ENCODE results near the gene CPZ. TPM values are rescaled to one million over a fixed set of nuclear protein-coding genes. Genes with fewer than 3 reads are reported as not detected.
"Not testable (repeated sequence)": the region's sequence is repeated elsewhere in the genome, so short reads cannot be mapped to it uniquely, and the experiment has no call there.

Gene CPZ
- total RNA-seq, 4 donors from 2014 or later = 1.2 to 2.0 (median 1.5) TPM; not detected in 1

DNA sequence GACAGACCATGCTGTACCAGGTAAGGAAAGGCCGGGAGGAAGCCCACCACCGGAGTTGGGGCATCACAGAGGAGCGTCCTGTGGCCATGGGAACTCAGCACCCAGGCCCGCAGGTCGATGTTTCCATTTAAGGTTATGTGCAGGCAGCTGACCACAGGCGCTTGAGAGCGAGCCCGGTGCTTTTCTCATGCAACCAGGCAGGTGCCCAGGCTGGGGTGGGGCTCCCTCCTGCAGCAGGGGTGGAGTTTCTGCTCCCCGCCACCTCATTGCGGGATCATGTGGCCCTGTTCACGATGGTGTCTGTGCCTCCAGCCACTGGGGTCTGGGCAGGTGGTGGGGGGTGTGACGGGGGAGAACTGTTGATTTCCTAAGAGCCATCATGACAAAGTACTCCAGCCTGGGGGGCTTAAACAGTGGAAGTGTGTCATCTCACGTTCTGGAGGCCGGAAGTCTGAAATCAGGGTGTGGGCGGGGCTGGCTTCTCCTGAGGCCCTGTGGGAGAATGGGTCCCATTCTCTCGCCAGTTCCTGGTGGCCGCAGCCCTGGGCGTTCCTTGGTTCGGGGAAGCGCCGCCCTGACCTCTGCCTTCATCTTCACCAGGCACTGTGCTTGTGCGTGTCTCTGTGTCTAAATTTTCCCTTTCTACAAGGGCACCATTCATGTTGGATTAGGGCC lies 60.9 kb downstream of the CPZ start:
- no peak overlapping the region for H3K27ac ChIP-seq
- H3K4me3 ChIP-seq = no peak overlapping the region
- TF ChIP-seq POLR2A (IDR thresholded peaks at IDR 0.05) = no peak
- TF ChIP-seq, protein P1, sequence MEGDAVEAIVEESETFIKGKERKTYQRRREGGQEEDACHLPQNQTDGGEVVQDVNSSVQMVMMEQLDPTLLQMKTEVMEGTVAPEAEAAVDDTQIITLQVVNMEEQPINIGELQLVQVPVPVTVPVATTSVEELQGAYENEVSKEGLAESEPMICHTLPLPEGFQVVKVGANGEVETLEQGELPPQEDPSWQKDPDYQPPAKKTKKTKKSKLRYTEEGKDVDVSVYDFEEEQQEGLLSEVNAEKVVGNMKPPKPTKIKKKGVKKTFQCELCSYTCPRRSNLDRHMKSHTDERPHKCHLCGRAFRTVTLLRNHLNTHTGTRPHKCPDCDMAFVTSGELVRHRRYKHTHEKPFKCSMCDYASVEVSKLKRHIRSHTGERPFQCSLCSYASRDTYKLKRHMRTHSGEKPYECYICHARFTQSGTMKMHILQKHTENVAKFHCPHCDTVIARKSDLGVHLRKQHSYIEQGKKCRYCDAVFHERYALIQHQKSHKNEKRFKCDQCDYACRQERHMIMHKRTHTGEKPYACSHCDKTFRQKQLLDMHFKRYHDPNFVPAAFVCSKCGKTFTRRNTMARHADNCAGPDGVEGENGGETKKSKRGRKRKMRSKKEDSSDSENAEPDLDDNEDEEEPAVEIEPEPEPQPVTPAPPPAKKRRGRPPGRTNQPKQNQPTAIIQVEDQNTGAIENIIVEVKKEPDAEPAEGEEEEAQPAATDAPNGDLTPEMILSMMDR (IDR thresholded peaks at IDR 0.05) = no peak
- H3K4me1 ChIP-seq = no peaks in the 10 kb centered on the region
- H3K27me3 ChIP-seq = no peaks in the 10 kb centered on the region
- H3K9me3 ChIP-seq = no peaks in the 10 kb centered on the region
- H3K36me3 ChIP-seq = no peaks in the 10 kb centered on the region
- peak in 2 of 3 donors; percentile 15 to 35 for DNase-seq

DNA sequence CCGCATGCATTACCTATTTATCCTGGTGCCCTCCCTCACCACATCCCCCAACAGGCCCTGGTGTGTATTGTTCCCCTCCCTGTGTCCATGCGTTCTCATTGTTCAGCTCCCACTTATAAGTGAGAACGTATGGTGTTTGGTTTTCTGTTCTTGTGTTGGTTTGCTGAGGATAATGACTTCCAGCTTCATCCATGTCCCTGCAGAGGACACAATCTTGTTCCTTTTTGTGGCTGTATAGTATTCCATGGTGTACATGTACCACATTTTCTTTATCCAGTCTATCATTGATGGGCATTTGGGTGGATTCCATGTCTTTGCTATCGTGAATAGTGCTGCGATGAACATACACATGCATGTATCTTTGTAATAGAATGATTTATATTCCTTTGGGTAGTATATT lies 61.6 kb downstream of the CPZ start:
- H3K9me3 ChIP-seq, H3K27ac ChIP-seq, H3K4me3 ChIP-seq, H3K27me3 ChIP-seq, H3K4me1 ChIP-seq, H3K36me3 ChIP-seq: not testable (repeated sequence)
- DNase-seq = peak in 1 of 3 donors; percentile 26

DNA sequence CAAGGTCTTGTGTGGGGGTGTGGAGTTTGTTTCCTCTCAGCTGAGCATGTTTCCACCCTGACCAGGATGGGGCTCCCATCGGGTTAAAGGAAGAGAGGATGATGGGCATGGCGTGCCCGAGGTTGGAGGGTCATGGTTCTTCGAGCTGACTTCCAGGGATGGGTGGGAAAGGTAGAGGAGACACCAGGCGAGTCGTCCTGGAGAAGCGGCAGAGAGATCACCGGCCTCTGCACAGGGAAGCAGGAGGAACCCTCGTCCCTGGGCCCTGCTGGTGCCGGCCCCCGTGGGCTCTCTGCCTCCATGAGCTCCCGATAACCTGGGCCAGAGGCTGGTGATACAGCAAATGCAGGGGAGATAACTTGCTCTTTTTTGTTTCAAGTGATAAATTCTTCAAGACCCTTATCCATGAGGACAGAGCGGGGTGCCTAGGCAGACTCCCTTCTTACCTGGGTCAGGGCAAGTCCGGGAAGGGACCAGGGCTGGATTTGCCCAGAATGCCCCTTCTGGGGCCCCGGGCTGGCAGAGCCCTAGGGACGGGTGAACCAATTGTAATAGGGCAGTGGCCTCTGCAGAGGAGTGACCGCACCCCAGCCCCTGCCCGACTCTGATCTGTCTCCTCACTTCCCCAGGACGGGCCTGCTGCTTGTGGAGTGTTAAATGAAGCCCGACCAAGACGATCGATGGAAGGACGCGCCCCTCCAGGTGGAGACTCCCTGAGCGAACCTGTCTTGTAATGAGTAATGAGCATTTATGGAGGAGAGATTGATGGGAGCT lies 63.0 kb downstream of the CPZ start:
- Histone ChIP-seq H3K4me1 (no peaks in the 10 kb centered on the region), H3K27me3 (no peaks in the 10 kb centered on the region), H3K36me3 (no peaks in the 10 kb centered on the region), H3K9me3 (no peaks in the 10 kb centered on the region), H3K27ac (no peak overlapping the region), H3K4me3 (no peak overlapping the region)
- TF ChIP-seq, protein P1 (IDR thresholded peaks at IDR 0.05) = no peak
- TF ChIP-seq POLR2A (IDR thresholded peaks at IDR 0.05) = no peak
- DNase-seq = peak in 2 of 3 donors; percentile 18 to 30

DNA sequence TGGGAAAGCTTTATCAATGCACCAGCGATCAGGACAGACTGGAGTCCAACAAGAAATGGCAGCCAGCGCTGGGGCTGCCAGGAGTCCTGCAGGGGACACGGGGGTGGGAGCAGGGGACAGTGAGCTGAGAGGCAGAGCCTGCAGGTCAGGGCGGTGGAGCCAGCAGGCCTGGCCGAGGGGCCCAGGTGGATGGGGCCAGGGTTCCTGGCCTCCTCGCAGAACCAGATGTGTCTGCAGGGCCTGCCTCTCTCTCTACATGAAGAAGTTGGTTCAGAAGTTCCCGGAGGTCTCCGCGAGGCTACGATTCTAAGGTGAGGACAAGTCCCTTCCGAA lies 63.6 kb downstream of the CPZ start:
- H3K9me3 ChIP-seq = no peaks in the 10 kb centered on the region
- no peaks in the 10 kb centered on the region for H3K36me3 ChIP-seq
- DNase-seq = no peak
- TF ChIP-seq, protein P1 (IDR thresholded peaks at IDR 0.05) = no peak
- no peak for TF ChIP-seq POLR2A (IDR thresholded peaks at IDR 0.05)
- no peak overlapping the region for H3K27ac ChIP-seq
- no peaks in the 10 kb centered on the region for H3K4me1 ChIP-seq
- H3K4me3 ChIP-seq = no peak overlapping the region
- H3K27me3 ChIP-seq = no peaks in the 10 kb centered on the region

DNA sequence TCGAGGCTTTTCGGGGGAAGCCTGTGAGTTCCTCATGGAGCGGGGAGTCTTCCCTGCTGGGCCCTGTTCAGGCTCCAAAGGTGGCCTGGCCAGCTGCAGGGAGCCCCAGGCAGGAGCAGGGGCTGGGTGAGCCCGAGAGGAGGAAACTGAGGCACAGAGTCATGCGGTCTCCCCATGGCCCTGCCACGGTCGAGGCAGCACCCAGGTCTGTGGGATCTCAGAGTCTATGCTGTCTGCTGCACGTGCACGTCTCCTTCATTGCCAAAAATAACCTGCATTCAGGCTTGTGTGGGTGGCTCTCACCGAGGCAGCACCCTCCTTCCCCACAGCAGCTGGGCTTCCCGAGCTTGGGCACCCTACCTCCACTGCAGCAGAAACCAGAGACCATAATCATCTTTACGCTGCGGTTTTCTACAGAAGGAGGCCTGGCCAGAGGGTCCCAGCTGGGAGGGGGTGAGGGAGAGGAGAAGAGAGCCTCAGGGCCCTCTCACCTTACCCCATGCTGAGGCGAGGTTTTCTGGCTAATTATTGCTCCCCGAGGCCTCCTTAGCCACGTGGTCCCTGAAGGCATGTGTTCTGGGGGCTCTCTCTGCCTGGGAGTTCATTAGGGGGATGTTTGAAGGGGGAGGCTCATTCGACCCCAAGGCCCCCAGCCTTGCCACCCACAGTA lies 64.3 kb downstream of the CPZ start:
- peak in 2 of 3 donors; percentile 23 to 33 for DNase-seq
- no peak for TF ChIP-seq POLR2A (IDR thresholded peaks at IDR 0.05)
- TF ChIP-seq, protein P1 (IDR thresholded peaks at IDR 0.05) = no peak
- H3K36me3 ChIP-seq = no peaks in the 10 kb centered on the region

More for the DNA sequence above, 64.3 kb downstream of the CPZ start:
- H3K4me1 ChIP-seq = no peaks in the 10 kb centered on the region
- no peak overlapping the region for H3K27ac ChIP-seq
- H3K4me3 ChIP-seq = no peak overlapping the region
- H3K9me3 ChIP-seq = no peaks in the 10 kb centered on the region
- H3K27me3 ChIP-seq = no peaks in the 10 kb centered on the region

Data from Peyer's patch (tissue), 4 donors.